CD8-positive, alpha-beta memory T cell (primary cell): ENCODE data around the gene ZMYM2. TPM values are rescaled to one million over a fixed set of nuclear protein-coding genes. Genes with fewer than 3 reads are reported as not detected.

Source experiments
- CTCF ChIA-PET: fragments of 350-600 bp; sonication (Branson Sonifier 250); formaldehyde crosslinking; loops from one replicate; lab custom pipeline; 2021; ENCODE audit warnings: antibody characterized with exemption; lab: Charles Lee
- POLR2A ChIA-PET: fragments of 350-600 bp; sonication (Branson Sonifier 250); formaldehyde crosslinking; loops from one replicate; lab custom pipeline; 2021; ENCODE audit warnings: antibody characterized with exemption; lab: Charles Lee
- DNase-seq, 5 donors: peaks; one replicate each; pipeline versions ENCODE4 v3.0.0 to v3.0.0-alpha.2; 2020 to 2022; ENCODE audit warnings: mixed read lengths in 1 of 5
- H3K27ac ChIP-seq: one replicate; pipeline ENCODE4 v1.7.0; 2013; ENCODE audit warnings: low read depth, mild to moderate bottlenecking, low read length, moderate library complexity
- H3K27me3 ChIP-seq: 2 replicates; pipeline ENCODE4 v1.7.0; 2013; ENCODE audit warnings: low read length, mild to moderate bottlenecking; ENCODE audit not compliant: insufficient read depth, poor library complexity, severe bottlenecking
- H3K36me3 ChIP-seq: 2 replicates; pipeline ENCODE4 v1.7.0; 2013; ENCODE audit warnings: mild to moderate bottlenecking, low read length, moderate library complexity; ENCODE audit not compliant: insufficient read depth
- H3K4me1 ChIP-seq: 2 replicates; pipeline ENCODE4 v1.7.0; 2013; ENCODE audit warnings: mild to moderate bottlenecking, low read length, moderate library complexity; ENCODE audit not compliant: insufficient read depth
- H3K4me3 ChIP-seq: 2 replicates; pipeline ENCODE4 v1.7.0; 2013; ENCODE audit warnings: mild to moderate bottlenecking, low read length
- H3K9me3 ChIP-seq: 2 replicates; pipeline ENCODE4 v1.7.0; 2013; ENCODE audit warnings: mild to moderate bottlenecking, low read length
- H3K27ac Mint-ChIP-seq, 8 donors: one replicate each; pipeline ENCODE4 v1.8.0; 2020 to 2021; ENCODE audit warnings: mixed read lengths in 8 of 8, mild to moderate bottlenecking in 6 of 8, inconsistent platforms in 3 of 8, moderate library complexity in 3 of 8
- H3K27me3 Mint-ChIP-seq, 2 donors: one replicate each; pipeline ENCODE4 v1.8.0; 2020 to 2021; ENCODE audit warnings: mixed read lengths in 2 of 2, mild to moderate bottlenecking in 1 of 2, moderate library complexity in 1 of 2
- H3K36me3 Mint-ChIP-seq, 3 donors: one replicate each; pipeline ENCODE4 v1.8.0; 2020 to 2021; ENCODE audit warnings: mixed read lengths in 3 of 3, inconsistent platforms in 1 of 3, mild to moderate bottlenecking in 1 of 3
- H3K4me1 Mint-ChIP-seq, 3 donors: one replicate each; pipeline ENCODE4 v1.8.0; 2020 to 2021; ENCODE audit warnings: mixed read lengths in 3 of 3, inconsistent platforms in 1 of 3, mild to moderate bottlenecking in 1 of 3
- H3K4me3 Mint-ChIP-seq, 7 donors: one replicate each; pipeline ENCODE4 v1.8.0; 2020 to 2021; ENCODE audit warnings: mixed read lengths in 7 of 7, mild to moderate bottlenecking in 6 of 7, moderate library complexity in 4 of 7, inconsistent platforms in 2 of 7
- H3K9me3 Mint-ChIP-seq, 5 donors: one replicate each; pipeline ENCODE4 v1.8.0; 2020 to 2022; ENCODE audit warnings: mixed read lengths in 5 of 5, mild to moderate bottlenecking in 3 of 5, moderate library complexity in 2 of 5, inconsistent platforms in 1 of 5
- polyA plus RNA-seq: library from polyadenylated mRNA; unstranded; fragments of 300-500 nt; fragmentation: Illumina TruSeq; gene quantifications from one replicate; pipeline ENCODE4 v1.2.3, GENCODE V29; 2021
- total RNA-seq, 2 experiments: library from RNA; stranded (reverse); gene quantifications; one replicate each; pipeline ENCODE4 v1.2.3, GENCODE V29; 2021

The ZMYM2 gene
- total and polyA plus RNA-seq, 3 experiments from 2014 or later = 13.2 to 42.1 (median 41.4) TPM

DNA sequence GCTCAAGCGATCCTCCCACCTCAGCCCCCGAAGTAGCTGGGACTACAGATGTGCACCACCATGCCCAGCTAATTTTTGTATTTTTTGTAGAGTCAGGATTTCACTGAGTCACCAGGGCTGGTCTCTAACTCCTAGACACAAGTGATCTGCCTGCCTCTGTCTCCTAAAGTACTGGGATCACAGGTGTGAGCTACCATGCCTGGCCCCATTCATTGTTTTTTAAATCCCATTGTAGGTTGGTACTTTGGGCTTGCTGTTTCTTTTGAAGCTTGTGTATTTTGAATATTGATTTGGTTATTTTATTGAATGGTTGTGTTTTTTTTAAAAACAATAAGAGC, 26.7 kb downstream of the ZMYM2 start:
- Mint-ChIP-seq H3K4me1 (peaks cover 48 to 82% (median 71%) of the 10 kb centered on the region in 3 donors), H3K4me3 (peak overlapping the region in 1 of 7 donors; percentile 40), H3K27me3 (no peaks in the 10 kb centered on the region), H3K9me3 (peaks cover 0 to 1% (median 0%) of the 10 kb centered on the region in 5 donors), H3K36me3 (peaks cover 3 to 54% (median 9%) of the 10 kb centered on the region in 3 donors), H3K27ac (peak overlapping the region; percentile 14 to 79 (median 47))
- Histone ChIP-seq H3K36me3 (no peaks in the 10 kb centered on the region), H3K27me3 (no peaks in the 10 kb centered on the region), H3K4me1 (peaks cover 21% of the 10 kb centered on the region), H3K27ac (no peak overlapping the region), H3K9me3 (no peaks in the 10 kb centered on the region), H3K4me3 (no peak overlapping the region)
- no peak for DNase-seq
- POLR2A ChIA-PET = interaction anchor here (0.8 kb wide), 1 partner anchor 121 kb away, joined by 5 read pairs; the partner anchor contains the start of gene ZMYM5
- CTCF ChIA-PET = interaction anchor here (0.5 to 1.6 kb wide), 5 partner anchors 9 to 501 kb away, joined by 3 to 6 read pairs (median 3); no protein-coding TSS in a partner anchor

DNA sequence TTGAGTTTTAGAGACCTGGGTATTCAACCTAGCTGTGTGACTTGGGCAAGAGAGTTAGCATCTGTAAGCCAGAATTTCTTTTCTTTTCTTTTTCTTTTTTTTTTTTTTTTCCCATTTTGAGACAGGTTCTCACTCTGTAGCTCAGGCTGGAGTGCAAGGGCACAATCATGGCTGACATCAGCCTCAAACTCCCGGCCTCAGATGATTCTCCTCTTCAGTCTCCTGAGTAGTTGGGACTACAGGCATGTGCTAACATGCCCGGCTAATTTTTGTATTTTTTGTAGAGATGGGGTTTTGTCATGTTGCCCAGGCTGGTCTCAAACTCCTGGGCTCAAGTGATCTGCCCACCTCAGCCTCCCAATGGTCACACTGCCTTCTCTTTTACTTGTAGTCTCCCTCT, 33.0 kb downstream of the ZMYM2 start:
- no peaks in the 10 kb centered on the region for H3K27me3 ChIP-seq
- no peaks in the 10 kb centered on the region for H3K27me3 Mint-ChIP-seq
- H3K27ac ChIP-seq = no peak overlapping the region
- no peaks in the 10 kb centered on the region for H3K9me3 ChIP-seq
- ChIA-PET CTCF (no interaction called here), POLR2A (no interaction called here)
- H3K36me3 Mint-ChIP-seq = peaks cover 13 to 64% (median 16%) of the 10 kb centered on the region in 3 donors
- peaks cover 46 to 75% (median 66%) of the 10 kb centered on the region in 3 donors for H3K4me1 Mint-ChIP-seq
- no peaks in the 10 kb centered on the region for H3K9me3 Mint-ChIP-seq
- peak overlapping the region in 1 of 8 donors; percentile 60 for H3K27ac Mint-ChIP-seq
- peaks cover 18% of the 10 kb centered on the region for H3K36me3 ChIP-seq
- peaks cover 6% of the 10 kb centered on the region for H3K4me1 ChIP-seq
- peak overlapping the region in 1 of 7 donors; percentile 18 for H3K4me3 Mint-ChIP-seq
- no peak overlapping the region for H3K4me3 ChIP-seq
- no peak for DNase-seq

DNA sequence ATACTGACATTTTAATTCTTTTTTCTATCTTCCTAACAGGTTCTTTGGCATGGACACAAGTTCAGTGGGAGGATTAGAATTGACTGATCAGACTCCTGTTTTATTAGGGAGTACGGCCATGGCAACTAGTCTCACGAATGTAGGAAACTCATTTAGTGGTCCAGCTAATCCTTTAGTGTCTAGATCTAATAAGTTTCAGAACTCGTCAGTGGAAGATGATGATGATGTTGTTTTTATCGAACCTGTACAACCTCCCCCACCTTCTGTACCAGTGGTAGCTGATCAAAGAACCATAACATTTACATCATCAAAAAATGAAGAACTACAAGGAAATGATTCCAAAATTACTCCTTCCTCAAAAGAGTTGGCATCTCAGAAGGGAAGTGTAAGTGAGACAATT, 34.5 kb downstream of the ZMYM2 start:
- H3K27ac Mint-ChIP-seq = peak overlapping the region in 1 of 8 donors; percentile 37
- H3K9me3 ChIP-seq = no peaks in the 10 kb centered on the region
- no peak overlapping the region for H3K4me3 Mint-ChIP-seq
- H3K36me3 Mint-ChIP-seq = peaks cover 13 to 71% (median 16%) of the 10 kb centered on the region in 3 donors
- no peak overlapping the region for H3K4me3 ChIP-seq
- CTCF ChIA-PET = no interaction called here
- peaks cover 10% of the 10 kb centered on the region for H3K4me1 ChIP-seq
- H3K4me1 Mint-ChIP-seq = peaks cover 58 to 81% (median 73%) of the 10 kb centered on the region in 3 donors
- H3K27me3 Mint-ChIP-seq = no peaks in the 10 kb centered on the region
- H3K27me3 ChIP-seq = no peaks in the 10 kb centered on the region
- no peak overlapping the region for H3K27ac ChIP-seq
- H3K36me3 ChIP-seq = peaks cover 18% of the 10 kb centered on the region
- H3K9me3 Mint-ChIP-seq = no peaks in the 10 kb centered on the region
- no peak for DNase-seq
- POLR2A ChIA-PET = no interaction called here

DNA sequence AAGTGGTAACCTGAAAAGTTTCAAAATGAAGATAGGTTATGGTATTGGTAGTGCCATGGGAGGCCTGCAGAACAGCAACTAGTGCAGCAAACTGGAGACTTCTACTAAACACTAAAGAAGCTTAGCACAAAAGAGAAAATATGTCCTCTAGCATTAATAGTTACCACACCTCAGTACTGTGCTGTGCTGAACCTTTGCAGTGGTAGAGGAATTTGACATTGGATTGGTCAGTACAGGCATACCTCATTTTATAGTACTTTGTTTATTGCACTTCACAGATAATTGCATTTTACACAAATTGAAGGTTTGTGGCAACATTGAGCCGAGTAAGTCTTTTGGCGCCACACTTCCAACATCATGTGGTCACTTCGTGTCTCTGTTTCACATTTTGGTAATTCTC, 40.4 kb downstream of the ZMYM2 start:
- POLR2A ChIA-PET = no interaction called here
- Histone ChIP-seq H3K4me1 (peaks cover 8% of the 10 kb centered on the region), H3K27me3 (no peaks in the 10 kb centered on the region), H3K4me3 (no peak overlapping the region), H3K27ac (no peak overlapping the region), H3K36me3 (peaks cover 9% of the 10 kb centered on the region), H3K9me3 (no peaks in the 10 kb centered on the region)
- Mint-ChIP-seq H3K36me3 (peaks cover 4 to 70% (median 6%) of the 10 kb centered on the region in 3 donors), H3K4me3 (no peak overlapping the region), H3K4me1 (peaks cover 49 to 71% (median 66%) of the 10 kb centered on the region in 3 donors), H3K27ac (peak overlapping the region in 4 of 8 donors; percentile 2 to 37 (median 13)), H3K27me3 (no peaks in the 10 kb centered on the region), H3K9me3 (no peaks in the 10 kb centered on the region)
- CTCF ChIA-PET = no interaction called here
- DNase-seq = no peak

DNA sequence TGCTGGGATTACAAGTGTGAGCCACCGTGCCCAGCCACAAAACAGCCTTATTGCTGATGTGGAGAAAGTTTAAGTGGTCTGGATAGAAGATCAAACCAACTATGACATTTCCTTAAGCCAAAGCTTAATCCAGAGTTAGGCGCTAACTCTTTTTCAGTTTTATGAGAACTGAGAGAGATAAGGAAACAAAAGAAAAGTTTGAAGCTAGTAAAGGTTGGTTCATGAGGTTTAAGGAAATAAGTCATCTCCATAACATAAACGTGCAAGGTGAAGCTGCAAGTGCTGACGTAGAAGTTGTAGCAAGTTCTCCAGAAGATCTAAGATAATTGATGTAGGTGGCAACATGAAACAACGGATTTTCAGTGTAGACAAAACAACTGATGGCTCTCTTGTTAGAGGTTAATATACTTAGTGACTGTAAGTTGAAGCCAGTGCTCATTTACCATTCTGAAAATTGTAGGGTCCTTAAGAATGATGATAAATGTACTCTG, 41.6 kb downstream of the ZMYM2 start:
- Mint-ChIP-seq H3K36me3 (peaks cover 4 to 74% (median 6%) of the 10 kb centered on the region in 3 donors), H3K4me1 (peaks cover 49 to 71% (median 66%) of the 10 kb centered on the region in 3 donors), H3K9me3 (no peaks in the 10 kb centered on the region), H3K27ac (peak overlapping the region in 3 of 8 donors; percentile 1 to 69 (median 51)), H3K4me3 (no peak overlapping the region), H3K27me3 (no peaks in the 10 kb centered on the region)
- Histone ChIP-seq H3K27ac (no peak overlapping the region), H3K9me3 (no peaks in the 10 kb centered on the region), H3K36me3 (peaks cover 16% of the 10 kb centered on the region), H3K27me3 (no peaks in the 10 kb centered on the region), H3K4me3 (no peak overlapping the region), H3K4me1 (peaks cover 8% of the 10 kb centered on the region)
- ChIA-PET CTCF (no interaction called here), POLR2A (no interaction called here)
- no peak for DNase-seq

DNA sequence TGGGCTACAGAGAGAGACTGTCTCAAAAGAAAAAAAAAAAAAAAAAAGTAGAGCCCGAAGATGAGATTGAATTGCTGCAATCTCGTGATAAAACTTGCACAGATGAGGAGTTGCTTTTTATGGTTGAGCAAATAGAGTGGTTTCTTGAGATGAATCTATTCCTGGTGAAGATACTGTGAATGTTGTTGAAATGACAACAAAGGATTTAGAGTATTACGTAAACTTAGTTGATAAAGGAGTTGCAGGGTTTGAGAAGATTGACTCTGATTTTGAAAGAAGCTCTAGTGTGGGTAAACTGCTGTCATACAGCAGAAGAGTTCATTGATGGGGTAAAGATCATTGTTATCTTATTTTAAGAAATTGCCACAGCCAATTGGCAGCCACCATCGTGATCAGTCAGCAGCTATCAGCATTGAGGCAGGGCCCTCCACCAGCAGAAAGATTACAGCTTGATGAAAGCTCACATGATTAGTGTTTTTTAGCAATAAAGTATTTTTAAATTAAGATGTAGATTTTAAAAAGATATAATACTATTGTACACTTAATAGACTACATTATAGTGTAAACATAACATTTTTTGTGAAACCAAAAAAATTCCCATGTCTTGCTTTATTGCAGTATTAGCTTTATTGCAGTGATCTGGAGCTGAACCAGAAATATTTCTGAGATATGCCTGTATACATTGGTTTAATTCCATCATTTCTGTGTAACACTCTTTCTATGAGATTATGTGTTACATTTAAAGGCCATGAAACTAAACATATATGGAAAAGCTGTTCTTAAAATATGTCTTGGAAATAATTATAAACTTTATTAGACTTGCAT, 43.1 kb downstream of the ZMYM2 start:
- Histone ChIP-seq H3K4me3 (no peak overlapping the region), H3K27me3 (no peaks in the 10 kb centered on the region), H3K9me3 (no peaks in the 10 kb centered on the region), H3K4me1 (peaks cover 8% of the 10 kb centered on the region), H3K27ac (no peak overlapping the region), H3K36me3 (peaks cover 16% of the 10 kb centered on the region)
- DNase-seq = no peak
- Mint-ChIP-seq H3K27ac (peak overlapping the region in 5 of 8 donors; percentile 10 to 75 (median 33)), H3K36me3 (peaks cover 5 to 72% (median 8%) of the 10 kb centered on the region in 3 donors), H3K4me1 (peaks cover 45 to 60% (median 57%) of the 10 kb centered on the region in 3 donors), H3K27me3 (no peaks in the 10 kb centered on the region), H3K9me3 (no peaks in the 10 kb centered on the region), H3K4me3 (no peak overlapping the region)
- ChIA-PET CTCF (no interaction called here), POLR2A (no interaction called here)

DNA sequence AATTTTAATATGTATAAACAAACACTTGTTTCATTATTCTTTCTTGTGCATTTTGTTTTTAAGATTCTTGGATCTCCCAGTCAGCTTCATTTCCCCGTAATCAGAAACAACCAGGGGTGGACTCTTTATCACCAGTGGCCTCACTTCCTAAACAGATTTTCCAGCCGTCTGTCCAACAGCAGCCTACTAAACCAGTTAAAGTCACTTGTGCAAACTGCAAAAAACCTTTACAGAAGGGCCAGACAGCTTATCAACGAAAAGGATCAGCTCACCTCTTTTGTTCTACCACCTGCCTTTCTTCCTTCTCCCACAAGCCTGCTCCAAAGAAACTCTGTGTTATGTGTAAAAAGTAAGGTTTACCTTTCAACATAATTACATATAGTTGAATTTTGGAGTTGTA, 44.3 kb downstream of the ZMYM2 start:
- Histone ChIP-seq H3K4me1 (peaks cover 4% of the 10 kb centered on the region), H3K36me3 (peaks cover 22% of the 10 kb centered on the region), H3K27me3 (no peaks in the 10 kb centered on the region), H3K27ac (no peak overlapping the region), H3K9me3 (no peaks in the 10 kb centered on the region), H3K4me3 (no peak overlapping the region)
- Mint-ChIP-seq H3K27ac (peak overlapping the region in 2 of 8 donors; percentile 47 to 70), H3K9me3 (no peaks in the 10 kb centered on the region), H3K27me3 (no peaks in the 10 kb centered on the region), H3K4me1 (peaks cover 35 to 48% (median 45%) of the 10 kb centered on the region in 3 donors), H3K4me3 (no peak overlapping the region), H3K36me3 (peaks cover 8 to 72% (median 10%) of the 10 kb centered on the region in 3 donors)
- DNase-seq = no peak
- POLR2A ChIA-PET = no interaction called here
- CTCF ChIA-PET = no interaction called here

DNA sequence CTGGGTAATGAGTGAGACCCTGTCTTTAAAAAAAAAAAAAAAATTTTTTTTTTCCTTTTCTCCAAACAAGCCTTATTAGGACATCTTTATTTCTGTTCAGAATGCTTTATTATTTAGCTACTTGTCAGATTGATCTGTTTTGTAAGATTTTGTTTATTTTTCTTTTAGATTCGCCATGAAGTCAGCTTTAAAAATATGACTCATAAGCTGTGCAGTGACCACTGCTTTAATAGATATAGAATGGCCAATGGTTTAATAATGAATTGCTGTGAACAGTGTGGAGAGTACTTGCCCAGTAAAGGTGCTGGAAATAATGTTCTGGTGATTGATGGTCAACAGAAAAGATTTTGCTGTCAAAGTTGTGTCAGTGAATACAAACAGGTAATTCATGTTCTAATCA, 47.7 kb downstream of the ZMYM2 start:
- H3K27ac ChIP-seq = no peak overlapping the region
- no peaks in the 10 kb centered on the region for H3K4me1 ChIP-seq
- H3K9me3 ChIP-seq = no peaks in the 10 kb centered on the region
- peaks cover 10 to 13% (median 11%) of the 10 kb centered on the region in 3 donors for H3K4me1 Mint-ChIP-seq
- peak overlapping the region in 1 of 8 donors; percentile 27 for H3K27ac Mint-ChIP-seq
- H3K36me3 Mint-ChIP-seq = peaks cover 10 to 80% (median 19%) of the 10 kb centered on the region in 3 donors
- H3K27me3 ChIP-seq = no peaks in the 10 kb centered on the region
- H3K9me3 Mint-ChIP-seq = no peaks in the 10 kb centered on the region
- H3K27me3 Mint-ChIP-seq = no peaks in the 10 kb centered on the region
- no peak overlapping the region for H3K4me3 Mint-ChIP-seq
- no peak for DNase-seq
- peaks cover 22% of the 10 kb centered on the region for H3K36me3 ChIP-seq
- no peak overlapping the region for H3K4me3 ChIP-seq
- ChIA-PET POLR2A (no interaction called here), CTCF (no interaction called here)
